WERI-Rb-1 (cell line): Measurements from ENCODE around the gene EMP1.

ENCODE experiments used
- DNase-seq: peaks from one replicate; pipeline ENCODE4 v3.0.0-alpha.2; 2020
- H3K27ac ChIP-seq: fragments of 250-450 bp; sonication (Bioruptor Pico); 2 replicates; pipeline ENCODE4 v1.5.1; 2020; ENCODE audit warnings: mild to moderate bottlenecking, moderate library complexity
- H3K27me3 ChIP-seq: fragments of 250-450 bp; sonication (Bioruptor Pico); 2 replicates; pipeline ENCODE4 v1.5.1; 2021; ENCODE audit warnings: mild to moderate bottlenecking, low read depth, moderate library complexity; ENCODE audit not compliant: insufficient read depth, severe bottlenecking
- H3K36me3 ChIP-seq: fragments of 250-450 bp; sonication (Bioruptor Pico); 2 replicates; pipeline ENCODE4 v1.5.1; 2020; ENCODE audit warnings: mild to moderate bottlenecking, moderate library complexity
- H3K4me3 ChIP-seq: 2 replicates; pipeline ENCODE4 v1.5.1; 2011; ENCODE audit warnings: low read depth, mild to moderate bottlenecking, control low read depth, low read length
- H3K9me3 ChIP-seq: fragments of 250-450 bp; sonication (Bioruptor Pico); 2 replicates; pipeline ENCODE4 v1.5.1; 2021; ENCODE audit warnings: mild to moderate bottlenecking, moderate library complexity; ENCODE audit not compliant: severe bottlenecking
- TF ChIP-seq, protein P1 (sequence below): IDR thresholded peaks from 2 replicates; pipeline ENCODE4 v1.5.1; 2011; ENCODE audit warnings: low read depth, mild to moderate bottlenecking, control low read depth, inconsistent platforms, low read length

Gene EMP1

DNA sequence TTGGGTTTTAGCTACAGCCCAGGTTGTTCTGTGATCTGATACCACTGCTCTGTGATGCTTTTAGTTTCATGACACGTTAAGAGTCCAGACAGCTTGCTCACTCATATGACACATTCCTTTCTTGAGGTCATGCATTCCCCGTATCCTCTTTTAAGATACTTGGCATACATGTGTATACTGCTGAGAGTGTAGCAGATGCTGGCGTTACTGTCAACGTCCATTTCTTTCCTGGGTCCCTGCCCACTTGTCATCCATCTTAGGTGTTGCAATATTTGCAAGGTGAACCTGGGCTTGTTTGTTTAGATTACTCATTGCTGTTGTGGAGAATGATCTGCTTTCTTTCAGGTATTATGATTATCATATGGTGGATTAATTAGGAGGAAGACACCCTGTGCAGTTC lies 9.1 kb upstream of the EMP1 start:
- Histone ChIP-seq H3K27ac (no peak overlapping the region), H3K36me3 (no peaks in the 10 kb centered on the region), H3K27me3 (no peaks in the 10 kb centered on the region), H3K9me3 (no peaks in the 10 kb centered on the region), H3K4me3 (no peak overlapping the region)
- no peak for DNase-seq
- TF ChIP-seq, protein P1, sequence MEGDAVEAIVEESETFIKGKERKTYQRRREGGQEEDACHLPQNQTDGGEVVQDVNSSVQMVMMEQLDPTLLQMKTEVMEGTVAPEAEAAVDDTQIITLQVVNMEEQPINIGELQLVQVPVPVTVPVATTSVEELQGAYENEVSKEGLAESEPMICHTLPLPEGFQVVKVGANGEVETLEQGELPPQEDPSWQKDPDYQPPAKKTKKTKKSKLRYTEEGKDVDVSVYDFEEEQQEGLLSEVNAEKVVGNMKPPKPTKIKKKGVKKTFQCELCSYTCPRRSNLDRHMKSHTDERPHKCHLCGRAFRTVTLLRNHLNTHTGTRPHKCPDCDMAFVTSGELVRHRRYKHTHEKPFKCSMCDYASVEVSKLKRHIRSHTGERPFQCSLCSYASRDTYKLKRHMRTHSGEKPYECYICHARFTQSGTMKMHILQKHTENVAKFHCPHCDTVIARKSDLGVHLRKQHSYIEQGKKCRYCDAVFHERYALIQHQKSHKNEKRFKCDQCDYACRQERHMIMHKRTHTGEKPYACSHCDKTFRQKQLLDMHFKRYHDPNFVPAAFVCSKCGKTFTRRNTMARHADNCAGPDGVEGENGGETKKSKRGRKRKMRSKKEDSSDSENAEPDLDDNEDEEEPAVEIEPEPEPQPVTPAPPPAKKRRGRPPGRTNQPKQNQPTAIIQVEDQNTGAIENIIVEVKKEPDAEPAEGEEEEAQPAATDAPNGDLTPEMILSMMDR: no peak

- Histone ChIP-seq H3K27me3 (no peaks in the 10 kb centered on the region), H3K4me3 (no peak overlapping the region), H3K9me3 (no peaks in the 10 kb centered on the region), H3K36me3 (no peaks in the 10 kb centered on the region), H3K27ac (no peak overlapping the region)
- no peak for DNase-seq
- TF ChIP-seq, protein P1: no peak
Observed at GRCh38 chr12:13189264-13189663, 7.3 kb upstream of the EMP1 start.

GRCh38 chr12:13190275-13190674 lies 6.3 kb upstream of the EMP1 start:
- Histone ChIP-seq H3K27ac (no peak overlapping the region), H3K9me3 (no peaks in the 10 kb centered on the region), H3K27me3 (no peaks in the 10 kb centered on the region), H3K4me3 (no peak overlapping the region), H3K36me3 (no peaks in the 10 kb centered on the region)
- TF ChIP-seq, protein P1: no peak
- no peak for DNase-seq

- Histone ChIP-seq H3K27me3 (no peaks in the 10 kb centered on the region), H3K9me3 (no peaks in the 10 kb centered on the region), H3K27ac (no peak overlapping the region), H3K36me3 (no peaks in the 10 kb centered on the region), H3K4me3 (no peak overlapping the region)
- no peak for DNase-seq
- TF ChIP-seq, protein P1: no peak
Observed at GRCh38 chr12:13192719-13193118, 3.8 kb upstream of the EMP1 start.

DNA sequence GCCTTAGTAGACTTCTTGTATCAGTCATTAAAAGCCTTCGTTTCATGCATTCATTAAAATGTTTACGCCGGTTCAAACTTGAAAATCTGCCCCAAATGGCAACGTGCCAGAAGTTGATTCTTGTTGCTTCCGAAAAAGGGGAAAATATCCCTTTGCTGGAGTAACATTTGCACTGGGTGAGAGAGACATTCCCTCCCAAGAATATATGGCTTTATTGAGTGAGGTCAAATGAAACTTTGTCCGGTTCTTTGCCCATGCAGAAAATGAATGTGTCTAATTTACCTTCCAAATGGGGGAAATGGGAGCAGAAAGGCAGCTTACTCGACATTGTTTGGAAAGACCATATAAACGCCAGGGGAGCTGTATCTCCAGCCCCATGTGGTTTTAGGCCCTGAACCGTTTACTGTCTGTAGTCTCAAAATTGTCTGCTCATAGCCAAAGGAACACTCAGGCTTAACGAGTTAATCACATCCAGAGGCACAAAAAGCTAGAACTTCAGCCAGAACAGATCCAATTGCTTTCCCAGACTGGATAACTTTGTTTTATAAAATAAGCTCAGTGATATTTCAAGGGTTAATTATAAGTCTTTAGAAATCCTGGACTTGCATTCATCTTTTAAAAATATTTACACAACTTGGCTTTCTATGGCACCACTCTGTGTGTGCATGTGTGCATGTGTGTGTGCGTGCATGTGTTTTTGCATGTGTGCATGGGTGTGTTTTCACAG lies 2.9 kb upstream of the EMP1 start:
- TF ChIP-seq, protein P1: no peak
- no peaks in the 10 kb centered on the region for H3K9me3 ChIP-seq
- H3K36me3 ChIP-seq: no peaks in the 10 kb centered on the region
- no peak overlapping the region for H3K27ac ChIP-seq
- H3K27me3 ChIP-seq: no peaks in the 10 kb centered on the region
- no peak for DNase-seq
- no peak overlapping the region for H3K4me3 ChIP-seq

DNA sequence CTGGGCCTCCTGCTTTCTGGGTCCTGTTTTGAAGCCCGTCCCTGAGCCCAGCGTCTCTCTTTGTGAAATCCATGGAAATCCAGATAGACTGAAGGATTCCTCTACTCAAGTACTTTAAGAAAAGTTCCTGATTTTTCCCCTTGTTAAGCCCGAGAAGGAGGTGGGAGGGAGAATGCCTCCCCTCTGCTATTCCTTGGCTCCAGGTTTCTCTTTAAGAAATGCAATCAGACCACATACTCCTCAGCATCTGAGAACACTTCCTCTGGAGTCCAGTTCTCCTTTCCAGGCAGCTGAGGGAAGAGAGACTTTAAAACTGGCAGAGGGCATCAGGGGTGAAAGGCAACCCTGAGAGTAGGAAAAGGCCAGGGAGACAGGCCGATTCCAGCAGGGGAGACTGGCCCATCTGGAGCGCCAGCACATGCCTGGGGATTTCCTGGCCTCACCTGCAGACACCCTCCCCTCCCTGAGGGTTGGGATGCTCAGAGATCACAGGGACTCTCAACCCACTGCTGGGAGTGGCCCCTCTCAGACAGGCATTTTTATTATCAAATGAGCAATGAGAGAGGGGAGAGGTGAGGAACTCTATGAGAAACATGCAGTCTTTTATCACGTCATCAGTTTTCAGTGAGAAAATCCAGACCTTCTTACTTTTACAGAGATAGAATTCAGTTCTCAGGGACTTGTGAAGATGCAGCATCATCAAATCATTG lies 2.0 kb upstream of the EMP1 start:
- H3K27ac ChIP-seq: no peak overlapping the region
- no peaks in the 10 kb centered on the region for H3K27me3 ChIP-seq
- no peak overlapping the region for H3K4me3 ChIP-seq
- TF ChIP-seq, protein P1: no peak
- peak; percentile 13 for DNase-seq
- H3K9me3 ChIP-seq: no peaks in the 10 kb centered on the region
- H3K36me3 ChIP-seq: no peaks in the 10 kb centered on the region
